Astrocyte (in vitro differentiated cells and primary cell): ENCODE measurements around the gene XRCC6. TPM values are rescaled to one million over a fixed set of nuclear protein-coding genes. Genes with fewer than 3 reads are reported as not detected.
"Not testable (repeated sequence)": the region's sequence is repeated elsewhere in the genome, so short reads cannot be mapped to it uniquely, and the experiment has no call there.

Experiments
- DNase-seq: peaks from one replicate; pipeline ENCODE4 v3.0.0-alpha.2; 2010; ENCODE audit warnings: low read depth
- FAIRE-seq: peaks from 2 replicates; lab custom pipeline; 2011; peaks lifted over from hg19 to GRCh38; lab: Jason Lieb, UNC
- H2AFZ ChIP-seq: 2 replicates; pipeline ENCODE4 v1.6.0; 2012; ENCODE audit warnings: low read depth, low read length, inconsistent platforms
- H3K27ac ChIP-seq: 2 replicates; pipeline ENCODE4 v1.5.1; 2011; ENCODE audit warnings: low read depth, low read length, inconsistent platforms
- H3K27me3 ChIP-seq: 2 replicates; pipeline ENCODE4 v1.6.0; 2011; ENCODE audit warnings: low read length, inconsistent platforms; ENCODE audit not compliant: insufficient read depth
- H3K36me3 ChIP-seq: 2 replicates; pipeline ENCODE4 v1.5.1; 2011; ENCODE audit warnings: low read length, inconsistent platforms; ENCODE audit not compliant: insufficient read depth
- H3K4me1 ChIP-seq: 2 replicates; pipeline ENCODE4 v1.5.1; 2011; ENCODE audit warnings: low read length, inconsistent platforms; ENCODE audit not compliant: insufficient read depth
- H3K4me2 ChIP-seq: 2 replicates; pipeline ENCODE4 v1.6.0; 2012; ENCODE audit warnings: low read length, inconsistent platforms
- H3K4me3 ChIP-seq: 2 replicates; pipeline ENCODE4 v1.5.1; 2011; ENCODE audit warnings: low read depth, mild to moderate bottlenecking, low read length, inconsistent platforms; ENCODE audit not compliant: insufficient read depth
- H3K79me2 ChIP-seq: 2 replicates; pipeline ENCODE4 v1.6.0; 2012; ENCODE audit warnings: mild to moderate bottlenecking, low read length, inconsistent platforms; ENCODE audit not compliant: insufficient read depth
- H3K9ac ChIP-seq: 2 replicates; pipeline ENCODE4 v1.6.0; 2012; ENCODE audit warnings: mild to moderate bottlenecking, low read length, inconsistent platforms
- H3K9me3 ChIP-seq: 2 replicates; pipeline ENCODE4 v1.5.1; 2012; ENCODE audit warnings: low read depth, mild to moderate bottlenecking, low read length, inconsistent platforms; ENCODE audit not compliant: insufficient read depth
- H4K20me1 ChIP-seq: 2 replicates; pipeline ENCODE4 v1.6.0; 2012; ENCODE audit warnings: low read length, inconsistent platforms; ENCODE audit not compliant: insufficient read depth
- H3K27ac Mint-ChIP-seq: one replicate; pipeline ENCODE4 v1.8.0; 2021; ENCODE audit warnings: mild to moderate bottlenecking, mixed read lengths; ENCODE audit not compliant: unreplicated experiment
- H3K27me3 Mint-ChIP-seq: one replicate; pipeline ENCODE4 v1.8.0; 2021; ENCODE audit warnings: low read depth, mixed read lengths; ENCODE audit not compliant: unreplicated experiment
- H3K36me3 Mint-ChIP-seq: one replicate; pipeline ENCODE4 v1.8.0; 2021; ENCODE audit warnings: low read depth, mixed read lengths; ENCODE audit not compliant: unreplicated experiment
- H3K4me1 Mint-ChIP-seq: one replicate; pipeline ENCODE4 v1.8.0; 2021; ENCODE audit warnings: low read depth, mixed read lengths; ENCODE audit not compliant: unreplicated experiment
- H3K4me3 Mint-ChIP-seq: one replicate; pipeline ENCODE4 v1.8.0; 2021; ENCODE audit warnings: mild to moderate bottlenecking, moderate library complexity, mixed read lengths; ENCODE audit not compliant: unreplicated experiment
- H3K9me3 Mint-ChIP-seq: one replicate; pipeline ENCODE4 v1.8.0; 2021; ENCODE audit warnings: mild to moderate bottlenecking, mixed read lengths; ENCODE audit not compliant: unreplicated experiment
- EZH2 ChIP-seq: IDR thresholded peaks from 2 replicates; pipeline ENCODE4 v1.6.1; 2012; ENCODE audit warnings: mild to moderate bottlenecking, low read length, inconsistent platforms; ENCODE audit not compliant: insufficient read depth
- total RNA-seq: library from RNA; stranded (reverse); gene quantifications from 2 replicates; pipeline ENCODE4 v1.2.1, GENCODE V29; 2021
- TF ChIP-seq, protein P1 (sequence below): IDR thresholded peaks from 2 replicates; pipeline ENCODE4 v1.5.1; 2011; ENCODE audit warnings: low read depth, mild to moderate bottlenecking, inconsistent platforms, low read length, moderate library complexity; ENCODE audit not compliant: insufficient read depth

Gene XRCC6
- total RNA-seq, 1 donor from 2014 or later: 232 TPM

DNA sequence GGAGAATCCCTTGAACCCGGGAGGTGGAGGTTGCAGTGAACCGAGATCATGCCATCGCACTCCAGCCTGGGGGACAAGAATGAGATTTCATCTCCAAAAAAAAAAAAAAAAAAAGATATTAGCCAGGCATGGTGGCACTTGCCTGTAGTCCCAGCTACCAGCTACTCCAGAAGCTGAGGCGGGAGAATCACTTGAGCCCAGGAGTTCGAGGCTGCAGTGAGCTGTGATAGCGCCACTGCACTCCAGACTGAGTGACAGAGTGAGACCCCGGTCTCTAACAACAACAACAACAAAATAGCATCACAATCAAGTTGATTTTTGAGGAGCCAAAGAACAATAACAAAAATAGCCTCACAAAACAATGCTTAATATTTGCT lies 33.8 kb upstream of the XRCC6 start:
- Histone ChIP-seq H3K9ac (no peak overlapping the region), H3K4me1 (peaks cover 5% of the 10 kb centered on the region), H3K4me3 (no peak overlapping the region), H3K36me3 (peaks cover 9% of the 10 kb centered on the region), H4K20me1 (peaks cover 32% of the 10 kb centered on the region), H3K79me2 (peaks cover 29% of the 10 kb centered on the region), H3K27ac (no peak overlapping the region), H3K9me3 (no peaks in the 10 kb centered on the region), H3K4me2 (no peak overlapping the region), H2AFZ (no peak overlapping the region), H3K27me3 (no peaks in the 10 kb centered on the region)
- Mint-ChIP-seq H3K4me3 (peak overlapping the region; percentile 92), H3K36me3 (peaks cover 19% of the 10 kb centered on the region), H3K27ac (no peak overlapping the region), H3K9me3 (no peaks in the 10 kb centered on the region), H3K4me1 (no peaks in the 10 kb centered on the region), H3K27me3 (no peaks in the 10 kb centered on the region)
- no peak for FAIRE-seq
- TF ChIP-seq EZH2: no peak
- TF ChIP-seq, protein P1, sequence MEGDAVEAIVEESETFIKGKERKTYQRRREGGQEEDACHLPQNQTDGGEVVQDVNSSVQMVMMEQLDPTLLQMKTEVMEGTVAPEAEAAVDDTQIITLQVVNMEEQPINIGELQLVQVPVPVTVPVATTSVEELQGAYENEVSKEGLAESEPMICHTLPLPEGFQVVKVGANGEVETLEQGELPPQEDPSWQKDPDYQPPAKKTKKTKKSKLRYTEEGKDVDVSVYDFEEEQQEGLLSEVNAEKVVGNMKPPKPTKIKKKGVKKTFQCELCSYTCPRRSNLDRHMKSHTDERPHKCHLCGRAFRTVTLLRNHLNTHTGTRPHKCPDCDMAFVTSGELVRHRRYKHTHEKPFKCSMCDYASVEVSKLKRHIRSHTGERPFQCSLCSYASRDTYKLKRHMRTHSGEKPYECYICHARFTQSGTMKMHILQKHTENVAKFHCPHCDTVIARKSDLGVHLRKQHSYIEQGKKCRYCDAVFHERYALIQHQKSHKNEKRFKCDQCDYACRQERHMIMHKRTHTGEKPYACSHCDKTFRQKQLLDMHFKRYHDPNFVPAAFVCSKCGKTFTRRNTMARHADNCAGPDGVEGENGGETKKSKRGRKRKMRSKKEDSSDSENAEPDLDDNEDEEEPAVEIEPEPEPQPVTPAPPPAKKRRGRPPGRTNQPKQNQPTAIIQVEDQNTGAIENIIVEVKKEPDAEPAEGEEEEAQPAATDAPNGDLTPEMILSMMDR: no peak
- no peak for DNase-seq

- no peaks in the 10 kb centered on the region for H3K9me3 ChIP-seq
- peak within 1 kb of the TSS; percentile 69 for H3K27ac Mint-ChIP-seq
- no peaks in the 10 kb centered on the region for H3K27me3 ChIP-seq
- H3K4me1 ChIP-seq: peaks cover 5% of the 10 kb centered on the region
- peak; percentile 97 for DNase-seq
- H3K36me3 Mint-ChIP-seq: peaks cover 5% of the 10 kb centered on the region
- peak within 1 kb of the TSS; percentile 94 for H3K4me2 ChIP-seq
- peak within 1 kb of the TSS; percentile 73 for H3K27ac ChIP-seq
- H3K36me3 ChIP-seq: peaks cover 6% of the 10 kb centered on the region
- peaks cover 29% of the 10 kb centered on the region for H3K79me2 ChIP-seq
- TF ChIP-seq, protein P1: no peak
- TF ChIP-seq EZH2: no peak
- peak within 1 kb of the TSS; percentile 95 for H3K4me3 ChIP-seq
- H4K20me1 ChIP-seq: peaks cover 16% of the 10 kb centered on the region
- FAIRE-seq: no peak
- H3K9me3 Mint-ChIP-seq: no peaks in the 10 kb centered on the region
- no peaks in the 10 kb centered on the region for H3K4me1 Mint-ChIP-seq
- peak within 1 kb of the TSS; percentile 74 for H2AFZ ChIP-seq
- no peaks in the 10 kb centered on the region for H3K27me3 Mint-ChIP-seq
- peak within 1 kb of the TSS; percentile 93 for H3K9ac ChIP-seq
- peak within 1 kb of the TSS; percentile 92 for H3K4me3 Mint-ChIP-seq
These were observed 31.5 kb upstream of the XRCC6 start, which contains the start of gene PMM1 for GRCh38 chr22:41589391-41590241. TSS of gene PMM1 (minus strand) at chr22:41589840. CDS start at chr22:41589805, 35 bp downstream.

GRCh38 chr22:41593336-41593960 lies 27.6 kb upstream of the XRCC6 start:
- H3K4me2 ChIP-seq, H3K4me3 Mint-ChIP-seq, H4K20me1 ChIP-seq, H3K27me3 Mint-ChIP-seq, H3K4me3 ChIP-seq, H3K27ac ChIP-seq, H2AFZ ChIP-seq, H3K27me3 ChIP-seq, FAIRE-seq, H3K36me3 Mint-ChIP-seq, H3K9me3 Mint-ChIP-seq, H3K9ac ChIP-seq, H3K9me3 ChIP-seq, H3K36me3 ChIP-seq, DNase-seq, H3K27ac Mint-ChIP-seq: not testable (repeated sequence)
- H3K79me2 ChIP-seq: peaks cover 11% of the 10 kb centered on the region
- peaks cover 18% of the 10 kb centered on the region for H3K4me1 Mint-ChIP-seq
- peaks cover 16% of the 10 kb centered on the region for H3K4me1 ChIP-seq
